IPS-18c (cell line): Measurements from ENCODE around the gene FILIP1L.
"Not testable (repeated sequence)": the region's sequence is repeated elsewhere in the genome, so short reads cannot be mapped to it uniquely, and the experiment has no call there.

ENCODE experiments used
- H3K4me3 ChIP-seq: 2 replicates; pipeline ENCODE4 v1.7.0; 2013; ENCODE audit warnings: low read depth, mild to moderate bottlenecking, low read length, moderate library complexity; ENCODE audit not compliant: insufficient read depth
- H3K9me3 ChIP-seq: one replicate; pipeline ENCODE4 v1.6.1; 2013; ENCODE audit warnings: mild to moderate bottlenecking, low read length, moderate library complexity; ENCODE audit not compliant: control insufficient read depth, insufficient read depth

FILIP1L gene

DNA sequence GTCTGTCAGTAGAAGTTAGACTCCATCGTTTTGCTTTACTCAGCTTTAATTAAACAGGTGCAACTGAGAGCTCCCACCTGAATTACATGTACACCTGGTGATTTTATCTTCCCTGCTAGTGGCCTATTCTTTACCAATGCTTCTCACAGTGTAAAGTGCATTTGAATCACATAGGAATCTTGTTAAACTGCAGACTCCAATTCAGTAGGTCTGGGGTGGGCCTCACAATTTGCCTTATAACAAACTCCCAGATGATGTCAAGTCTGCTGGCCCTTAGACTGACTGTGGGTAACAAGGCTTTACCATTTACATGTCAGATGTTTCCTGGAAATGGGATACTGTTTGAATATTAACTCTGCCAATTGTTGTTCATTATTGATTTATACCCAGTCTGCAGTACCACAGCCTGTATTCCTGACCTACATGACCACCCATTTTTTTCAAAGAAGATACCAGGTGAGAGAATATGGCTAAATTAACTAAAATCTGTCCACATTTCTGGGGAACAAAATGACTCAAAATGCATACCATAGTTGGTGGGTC lies 259.5 kb downstream of the FILIP1L start:
- Histone ChIP-seq H3K4me3 (no peak overlapping the region), H3K9me3 (no peaks in the 10 kb centered on the region)

DNA sequence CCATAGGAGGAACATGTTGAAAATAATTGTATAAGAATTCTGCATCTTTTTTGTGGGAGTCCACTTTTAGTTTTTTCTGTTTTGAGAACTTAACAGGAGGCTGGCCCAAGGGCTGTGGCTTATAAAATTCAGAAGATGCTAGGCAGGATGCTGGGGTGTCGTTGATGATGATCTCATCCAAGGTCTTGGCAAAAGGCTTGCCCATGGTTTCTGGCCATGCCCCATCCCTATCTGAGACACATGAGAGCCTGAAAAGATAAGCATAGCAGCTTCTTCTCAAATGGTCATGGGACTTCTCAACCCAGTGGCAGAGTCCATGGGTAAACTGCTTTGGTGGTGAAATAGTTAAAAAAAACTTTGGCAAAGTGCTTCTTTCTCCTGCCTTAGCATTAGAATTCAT lies 261.4 kb downstream of the FILIP1L start:
- H3K9me3 ChIP-seq = no peaks in the 10 kb centered on the region
- H3K4me3 ChIP-seq = no peak overlapping the region

DNA sequence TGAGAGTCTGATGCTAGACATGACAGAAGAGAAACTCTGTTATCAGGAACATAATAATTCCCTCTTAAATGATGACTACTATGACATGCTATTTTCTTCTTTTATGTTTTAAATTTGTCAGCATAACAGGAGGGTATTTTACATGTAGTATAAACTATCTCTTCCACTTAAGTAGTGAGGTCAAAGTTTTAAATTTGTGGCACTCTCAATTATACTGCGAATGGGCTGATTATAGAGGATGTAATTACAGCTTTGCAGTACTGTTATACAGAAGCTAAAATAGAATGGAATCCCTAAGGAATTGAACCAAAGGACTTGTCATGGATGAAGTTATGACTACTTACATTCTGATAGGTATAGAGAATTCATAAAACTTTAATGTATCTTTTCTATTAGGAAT lies 262.3 kb downstream of the FILIP1L start:
- H3K4me3 ChIP-seq = no peak overlapping the region
- no peaks in the 10 kb centered on the region for H3K9me3 ChIP-seq

GRCh38 chr3:99850608-99851007 lies 263.7 kb downstream of the FILIP1L start:
- no peak overlapping the region for H3K4me3 ChIP-seq
- no peaks in the 10 kb centered on the region for H3K9me3 ChIP-seq

- H3K9me3 ChIP-seq = no peaks in the 10 kb centered on the region
- H3K4me3 ChIP-seq = no peak overlapping the region
These were observed 265.9 kb downstream of the FILIP1L start for GRCh38 chr3:99848433-99848832.

- Histone ChIP-seq H3K9me3 (no peaks in the 10 kb centered on the region), H3K4me3 (no peak overlapping the region)
These were observed 267.7 kb downstream of the FILIP1L start for GRCh38 chr3:99846477-99847160.

DNA sequence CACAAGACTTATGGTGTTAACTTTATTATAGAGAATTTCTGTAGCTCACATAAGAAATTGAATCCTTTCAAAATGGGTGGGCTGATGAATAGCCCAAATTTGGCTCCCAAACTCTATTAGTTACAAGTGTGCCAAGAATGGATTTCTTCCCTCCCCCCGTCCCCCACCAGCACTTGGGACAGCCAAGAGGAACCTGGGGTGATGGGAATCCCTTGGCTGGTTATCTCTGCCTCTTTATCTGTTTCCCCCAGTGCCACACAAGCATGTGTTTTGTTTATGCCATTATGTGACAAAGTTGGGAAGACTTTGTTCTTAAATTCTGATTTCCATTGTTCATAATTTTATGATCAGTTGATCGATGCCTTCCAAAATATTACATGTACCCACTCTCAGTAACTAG lies 268.3 kb downstream of the FILIP1L start:
- no peaks in the 10 kb centered on the region for H3K9me3 ChIP-seq
- no peak overlapping the region for H3K4me3 ChIP-seq

- no peaks in the 10 kb centered on the region for H3K9me3 ChIP-seq
- no peak overlapping the region for H3K4me3 ChIP-seq
These were observed 269.0 kb downstream of the FILIP1L start for GRCh38 chr3:99845331-99845730.

DNA sequence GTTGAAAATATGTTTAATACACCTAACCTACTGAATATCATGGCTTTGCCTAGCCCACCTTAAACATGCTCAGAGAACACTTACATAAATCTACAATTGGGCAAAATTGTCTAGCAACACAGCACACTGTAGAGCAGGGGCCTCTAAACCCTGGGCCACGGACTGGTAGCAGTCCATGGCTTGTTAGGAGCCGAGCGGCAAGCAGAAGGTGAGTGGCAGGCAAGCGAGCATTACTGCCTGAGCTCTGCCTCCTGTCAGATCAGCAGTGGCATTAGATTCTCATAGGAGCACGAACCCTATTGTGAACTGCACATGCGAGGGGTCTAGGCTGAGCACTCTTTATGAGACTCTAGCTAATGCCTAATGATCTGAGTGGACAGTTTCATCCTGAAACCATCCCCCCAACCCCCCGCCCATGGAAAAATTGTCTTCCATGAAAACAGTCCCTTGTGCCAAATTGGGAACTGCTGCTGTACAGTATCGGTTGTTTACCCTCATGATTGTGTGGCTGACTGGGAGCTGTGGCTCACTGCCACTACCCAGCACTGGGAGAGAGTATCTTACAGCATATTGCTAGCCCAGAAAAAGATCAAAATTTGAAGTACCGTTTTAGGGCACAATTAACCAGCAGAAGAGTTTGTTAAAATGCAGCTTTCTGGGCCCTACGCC lies 270.6 kb downstream of the FILIP1L start:
- H3K4me3 ChIP-seq = no peak overlapping the region
- no peaks in the 10 kb centered on the region for H3K9me3 ChIP-seq

GRCh38 chr3:99842826-99843589 lies 271.3 kb downstream of the FILIP1L start:
- H3K4me3 ChIP-seq = no peak overlapping the region

GRCh38 chr3:99841949-99842348 lies 272.4 kb downstream of the FILIP1L start:
- H3K9me3 ChIP-seq = not testable (repeated sequence)

More at GRCh38 chr3:99842826-99843589, 271.3 kb downstream of the FILIP1L start:
- H3K9me3 ChIP-seq = no peaks in the 10 kb centered on the region

GRCh38 chr3:99839613-99840012 lies 274.7 kb downstream of the FILIP1L start:
- no peaks in the 10 kb centered on the region for H3K9me3 ChIP-seq
- no peak overlapping the region for H3K4me3 ChIP-seq

More at GRCh38 chr3:99841949-99842348, 272.4 kb downstream of the FILIP1L start:
- not testable (repeated sequence) for H3K4me3 ChIP-seq

DNA sequence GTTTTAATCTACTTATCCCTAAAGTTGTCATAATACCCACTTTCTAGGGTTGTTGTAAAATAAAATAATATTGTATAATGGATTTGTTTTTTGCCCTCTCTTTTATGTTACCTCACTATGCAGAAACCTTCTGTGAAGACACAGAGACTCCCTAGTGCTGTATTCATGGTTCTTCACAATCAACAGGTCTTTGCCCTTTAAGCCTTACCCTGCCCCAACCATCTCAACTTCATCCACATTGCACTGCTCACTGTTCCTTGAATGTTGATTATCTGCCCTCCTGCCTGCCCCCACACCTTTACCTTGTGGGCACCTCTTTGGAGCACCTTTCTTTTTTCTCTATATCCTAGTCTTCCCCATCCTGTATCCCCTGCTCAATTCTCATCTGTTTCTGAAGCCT lies 275.5 kb downstream of the FILIP1L start:
- H3K4me3 ChIP-seq = no peak overlapping the region

DNA sequence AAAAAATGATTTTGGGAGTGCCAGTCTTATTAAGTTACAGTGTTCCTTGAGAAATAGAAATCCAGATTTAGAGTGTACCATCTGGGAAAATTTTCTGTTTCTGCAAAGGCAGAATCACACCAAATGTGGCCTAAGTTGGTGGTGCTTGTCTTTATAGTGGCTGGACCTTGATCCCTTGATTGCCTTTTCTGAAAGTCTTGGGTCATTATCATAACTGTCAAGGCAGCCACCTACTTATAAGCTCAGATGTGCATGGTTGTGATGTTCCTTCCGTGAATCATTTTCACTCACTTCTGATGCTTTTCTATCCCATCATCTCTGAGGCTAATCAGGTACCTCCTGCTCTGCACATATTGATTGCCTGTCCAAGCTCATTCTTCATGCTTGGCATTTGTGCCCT lies 276.6 kb downstream of the FILIP1L start:
- no peaks in the 10 kb centered on the region for H3K9me3 ChIP-seq
- no peak overlapping the region for H3K4me3 ChIP-seq

More for the DNA sequence above, 275.5 kb downstream of the FILIP1L start:
- H3K9me3 ChIP-seq = no peaks in the 10 kb centered on the region

DNA sequence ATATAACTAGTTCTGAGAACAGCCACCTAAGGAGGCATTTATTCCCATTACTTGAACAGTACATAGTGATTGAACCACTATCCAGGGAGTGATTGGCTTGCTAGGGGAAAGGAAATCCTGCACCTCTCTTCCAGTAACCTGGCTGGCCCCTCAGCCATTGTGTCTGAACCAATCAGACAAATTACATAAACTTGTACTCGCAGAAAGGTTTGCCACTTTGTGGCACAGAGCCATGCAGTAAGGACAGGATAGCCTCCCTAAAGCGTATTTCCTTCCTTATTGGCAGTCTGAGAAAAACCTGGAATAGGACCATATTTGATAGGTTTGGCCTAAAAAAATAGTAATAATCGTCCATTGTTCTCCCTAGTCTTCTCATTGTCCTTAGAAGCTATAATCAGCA lies 277.6 kb downstream of the FILIP1L start:
- Histone ChIP-seq H3K9me3 (no peaks in the 10 kb centered on the region), H3K4me3 (no peak overlapping the region)

- Histone ChIP-seq H3K4me3 (no peak overlapping the region), H3K9me3 (no peaks in the 10 kb centered on the region)
These were observed 279.9 kb downstream of the FILIP1L start for GRCh38 chr3:99834211-99834957.

GRCh38 chr3:99833617-99834205 lies 280.6 kb downstream of the FILIP1L start:
- no peak overlapping the region for H3K4me3 ChIP-seq
- no peaks in the 10 kb centered on the region for H3K9me3 ChIP-seq
